K562 (cell line): ENCODE data around the gene MPHOSPH9. TPM values are rescaled to one million over a fixed set of nuclear protein-coding genes. Genes with fewer than 3 reads are reported as not detected.

Experiments used
- ATAC-seq: fragments of 200-7000 bp; cut with Tn5 transposase; 3 replicates; pipeline ENCODE4 v1.9.1; 2020; ENCODE audit warnings: moderate library complexity
- BruUV-seq: library from RNA; stranded (reverse); fragments of 400-500 nt; replicated peaks from 2 replicates; lab custom pipeline; 2021; lab: Mats Ljungman, UMichigan
- CTCF ChIA-PET: fragments of 300-600 bp; formaldehyde crosslinking; extraction: SDS; loops from one replicate; lab custom pipeline; 2021; ENCODE audit warnings: low intra/inter-chr PET ratio; lab: Yijun Ruan, JAX
- POLR2A ChIA-PET: fragments of 300-600, 350-650 bp; sonication (Branson Sonifier 250); formaldehyde crosslinking; extraction: SDS; loops from one replicate; lab custom pipeline; 2021; ENCODE audit warnings: antibody characterized with exemption, inconsistent platforms; lab: Yijun Ruan, JAX
- DNase-seq, 4 experiments: peaks; one replicate each; pipeline versions ENCODE4 v3.0.0 to v3.0.0-alpha.2; 2011 to 2018; ENCODE audit warnings: low spot score in 3 of 4, mixed read lengths in 3 of 4; ENCODE audit errors: extremely low read depth in 1 of 4
- FAIRE-seq: peaks from 2 replicates; lab custom pipeline; 2011; peaks lifted over from hg19 to GRCh38; lab: Jason Lieb, UNC
- H2AFZ ChIP-seq: 2 replicates; pipeline ENCODE4 v1.6.0; 2011; ENCODE audit warnings: low read depth, low read length, control low read depth, inconsistent platforms
- H3K27ac ChIP-seq: fragments of 200-600 bp; 3 replicates; pipeline ENCODE4 v1.8.0; 2011; ENCODE audit warnings: low read depth, mild to moderate bottlenecking, control low read depth, inconsistent platforms, low read length, moderate library complexity, mixed read lengths; ENCODE audit errors: extremely low read depth
- H3K27me3 ChIP-seq, 2 experiments: fragments of 300-600 bp in 1 of 2; 2 replicates in 1 of 2; 3 replicates in 1 of 2; pipeline versions ENCODE4 v1.6.0 to v1.8.0; 2011; ENCODE audit warnings: inconsistent platforms in 2 of 2, low read length in 2 of 2, mild to moderate bottlenecking in 1 of 2, mixed read lengths in 1 of 2, moderate library complexity in 1 of 2; ENCODE audit not compliant: control insufficient read depth in 2 of 2, insufficient read depth in 2 of 2
- H3K36me3 ChIP-seq: fragments of 300-600 bp; 3 replicates; pipeline ENCODE4 v1.8.0; 2011; ENCODE audit warnings: mild to moderate bottlenecking, low read length, inconsistent platforms; ENCODE audit not compliant: control insufficient read depth, insufficient read depth
- H3K4me1 ChIP-seq, 2 experiments: fragments of 200-600 bp in 1 of 2; replicated peaks in 1 of 2; 2 replicates in 1 of 2; 3 replicates in 1 of 2; pipeline versions ENCODE4 v1.5.1 to v1.8.0; 2011; ENCODE audit warnings: inconsistent platforms in 2 of 2, low read length in 2 of 2, mild to moderate bottlenecking in 1 of 2, mixed read lengths in 1 of 2, moderate library complexity in 1 of 2; ENCODE audit not compliant: control insufficient read depth in 2 of 2, insufficient read depth in 2 of 2
- H3K4me2 ChIP-seq: 2 replicates; pipeline ENCODE4 v1.6.1; 2011; ENCODE audit warnings: low read length, control low read depth, inconsistent platforms, mixed read lengths; ENCODE audit not compliant: insufficient read depth
- H3K4me3 ChIP-seq: fragments of 200-600 bp; sonication (generic), shearing (Covaris generic); 2 replicates; pipeline ENCODE4 v1.5.1; 2016; ENCODE audit warnings: control low read depth, inconsistent platforms
- H3K79me2 ChIP-seq: fragments of 200-600 bp; 3 replicates; pipeline ENCODE4 v1.8.0; 2011; ENCODE audit warnings: low read length, inconsistent platforms; ENCODE audit not compliant: control insufficient read depth, insufficient read depth
- H3K9ac ChIP-seq, 2 experiments: 2 replicates each; pipeline versions ENCODE4 v1.6.0 to v1.6.1; 2011; ENCODE audit warnings: low read depth in 2 of 2, low read length in 2 of 2, control low read depth in 1 of 2, inconsistent platforms in 1 of 2, mild to moderate bottlenecking in 1 of 2, mixed read lengths in 1 of 2; ENCODE audit not compliant: insufficient read depth in 1 of 2
- H3K9me1 ChIP-seq: one replicate; pipeline ENCODE4 v1.6.0; 2011; ENCODE audit warnings: inconsistent platforms, mild to moderate bottlenecking, low read length, moderate library complexity; ENCODE audit not compliant: control insufficient read depth, insufficient read depth
- H3K9me3 ChIP-seq: replicated peaks from 2 replicates; pipeline ENCODE4 v1.5.1; 2011; ENCODE audit warnings: low read depth, low read length, inconsistent platforms; ENCODE audit not compliant: control insufficient read depth, insufficient read depth
- H4K20me1 ChIP-seq: replicated peaks from 2 replicates; pipeline ENCODE4 v1.6.1; 2011; ENCODE audit warnings: low read length, inconsistent platforms, mixed read lengths; ENCODE audit not compliant: control insufficient read depth, insufficient read depth
- BRD9 ChIP-seq: fragments of 450-650 bp; IDR thresholded peaks from 2 replicates; pipeline ENCODE4 v1.6.1; 2018; ENCODE audit warnings: low read depth; ENCODE audit not compliant: partially characterized antibody
- C11orf30 ChIP-seq: fragments of 450-650 bp; IDR thresholded peaks from 2 replicates; pipeline ENCODE4 v1.6.1; 2016; ENCODE audit warnings: low read depth, mild to moderate bottlenecking
- CHCHD3 ChIP-seq: fragments of 250-450 bp; sonication (Bioruptor Pico); IDR thresholded peaks from 2 replicates; pipeline ENCODE4 v2.1.2; 2022; ENCODE audit warnings: mild to moderate bottlenecking
- CREM ChIP-seq: IDR thresholded peaks from 2 replicates; pipeline ENCODE4 v1.6.1; 2014; ENCODE audit warnings: antibody characterized with exemption, low read depth
- HDAC8 ChIP-seq: fragments of 450-650 bp; IDR thresholded peaks from 2 replicates; pipeline ENCODE4 v1.6.1; 2016; ENCODE audit warnings: mild to moderate bottlenecking, missing genetic modification characterization, moderate library complexity, missing compliant biosample characterization
- JUNB ChIP-seq: fragments of 450-650 bp; formaldehyde crosslinking; conservative IDR thresholded peaks from 2 replicates; pipeline ENCODE4 v1.4.0; 2020; ENCODE audit warnings: mild to moderate bottlenecking
- NBN ChIP-seq: fragments of 450-650 bp; IDR thresholded peaks from 2 replicates; pipeline ENCODE4 v1.6.1; 2016; ENCODE audit warnings: low read depth, mild to moderate bottlenecking
- NCOR1 ChIP-seq: fragments of 450-650 bp; IDR thresholded peaks from 2 replicates; pipeline ENCODE4 v1.6.1; 2016; ENCODE audit warnings: mild to moderate bottlenecking, moderate library complexity
- whole genome bisulfite sequencing: fragments of 100-300 bp; shearing (Covaris generic); methylation state at CpG from one replicate; pipeline ENCODE4 v1.1.6; 2016; ENCODE audit warnings: low coverage, mixed read lengths; ENCODE audit not compliant: insufficient coverage; ENCODE audit errors: missing lambda C conversion rate; 5-methylcytosine and 5-hydroxymethylcytosine counted together
- in situ Hi-C: fragments of 300-500 bp; cut with MboI; formaldehyde crosslinking; loops from 4 replicates; pipeline ENCODE4 v1.15.0; 2018; ENCODE audit warnings: inconsistent platforms, mixed read lengths
- intact Hi-C: fragments of 100-400 bp; cut with micrococcal nuclease; formaldehyde crosslinking; loops from 2 replicates; pipeline ENCODE4 v1.14.2; 2022
- polyA plus RNA-seq, 8 experiments: library from polyadenylated mRNA; depleted of rRNA in 4 of 8; stranded (reverse) in 5 of 8; unstranded in 3 of 8; fragments of >200 nt; fragmentation: Nextera tagmentation in 2 of 8; fragmentation: Illumina TruSeq in 1 of 8; extraction: Ambion mirVana in 2 of 8; extraction: Trizol in 1 of 8; gene quantifications; 2 replicates each; pipeline versions ENCODE4 v1.2.1 to v1.2.3, GENCODE V29; 2011 to 2014; ENCODE audit warnings: inconsistent platforms in 1 of 8, missing spikeins in 1 of 8
- total RNA-seq, 7 experiments: library from RNA; depleted of rRNA in 6 of 7; stranded (reverse); fragments of >200 nt in 6 of 7; fragmentation: Illumina TruSeq in 2 of 7; extraction: Trizol in 2 of 7; gene quantifications; 2 replicates each; pipeline versions ENCODE4 v1.2.1 to v1.2.3, GENCODE V29; 2011 to 2021; ENCODE audit warnings: low replicate concordance in 1 of 7
- TF ChIP-seq, protein P1 (sequence below): fragments of 250-450 bp; sonication (Bioruptor Pico); IDR thresholded peaks from 2 replicates; pipeline ENCODE4 v1.4.0; 2020; ENCODE audit warnings: mild to moderate bottlenecking, moderate library complexity
- TF ChIP-seq, protein P2 (sequence below): fragments of 250-450 bp; sonication (Bioruptor Pico); IDR thresholded peaks from 2 replicates; pipeline ENCODE4 v1.4.0; 2020; ENCODE audit warnings: mild to moderate bottlenecking

MPHOSPH9 gene
- total and polyA plus RNA-seq, 9 of the 15 experiments (the other 6 are each of a cell fraction or from before 2014, with no cell fraction given), result 14.2 to 103 (median 54.5) TPM

DNA sequence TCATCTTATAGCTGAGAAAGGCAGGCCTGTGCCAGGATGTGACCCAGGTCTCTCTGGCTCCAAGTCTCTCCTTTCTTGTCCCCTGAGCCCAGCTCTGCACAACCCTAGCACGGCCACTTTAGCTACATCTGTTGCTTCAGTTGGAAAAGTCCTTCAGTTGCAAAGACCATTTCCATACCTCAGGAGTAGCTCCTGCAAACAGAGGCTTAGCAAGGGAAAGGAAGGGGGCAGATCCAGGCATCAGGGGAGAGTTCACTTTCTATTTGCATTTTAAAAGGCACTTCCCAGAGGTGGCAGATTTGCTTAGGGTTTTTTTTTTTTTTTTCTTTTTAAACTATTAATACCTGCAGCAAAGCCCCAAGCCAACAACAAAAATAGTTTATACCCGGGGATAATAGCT, 79.0 kb downstream of the MPHOSPH9 start:
- no peaks in the 10 kb centered on the region for H3K9me3 ChIP-seq
- no peak overlapping the region for H3K4me2 ChIP-seq
- ChIA-PET CTCF (no interaction called here), POLR2A (interaction anchor here (2.0 kb wide), 1 partner anchor 11 kb away, joined by 7 read pairs; no protein-coding TSS in a partner anchor)
- TF ChIP-seq HDAC8 (tag) (no peak), CHCHD3 (CRISPR knock-in tag) (no peak), C11orf30 (no peak), NBN (no peak), NCOR1 (no peak), JUNB (CRISPR knock-in tag) (no peak), BRD9 (no peak), CREM (no peak)
- TF ChIP-seq, protein P1, sequence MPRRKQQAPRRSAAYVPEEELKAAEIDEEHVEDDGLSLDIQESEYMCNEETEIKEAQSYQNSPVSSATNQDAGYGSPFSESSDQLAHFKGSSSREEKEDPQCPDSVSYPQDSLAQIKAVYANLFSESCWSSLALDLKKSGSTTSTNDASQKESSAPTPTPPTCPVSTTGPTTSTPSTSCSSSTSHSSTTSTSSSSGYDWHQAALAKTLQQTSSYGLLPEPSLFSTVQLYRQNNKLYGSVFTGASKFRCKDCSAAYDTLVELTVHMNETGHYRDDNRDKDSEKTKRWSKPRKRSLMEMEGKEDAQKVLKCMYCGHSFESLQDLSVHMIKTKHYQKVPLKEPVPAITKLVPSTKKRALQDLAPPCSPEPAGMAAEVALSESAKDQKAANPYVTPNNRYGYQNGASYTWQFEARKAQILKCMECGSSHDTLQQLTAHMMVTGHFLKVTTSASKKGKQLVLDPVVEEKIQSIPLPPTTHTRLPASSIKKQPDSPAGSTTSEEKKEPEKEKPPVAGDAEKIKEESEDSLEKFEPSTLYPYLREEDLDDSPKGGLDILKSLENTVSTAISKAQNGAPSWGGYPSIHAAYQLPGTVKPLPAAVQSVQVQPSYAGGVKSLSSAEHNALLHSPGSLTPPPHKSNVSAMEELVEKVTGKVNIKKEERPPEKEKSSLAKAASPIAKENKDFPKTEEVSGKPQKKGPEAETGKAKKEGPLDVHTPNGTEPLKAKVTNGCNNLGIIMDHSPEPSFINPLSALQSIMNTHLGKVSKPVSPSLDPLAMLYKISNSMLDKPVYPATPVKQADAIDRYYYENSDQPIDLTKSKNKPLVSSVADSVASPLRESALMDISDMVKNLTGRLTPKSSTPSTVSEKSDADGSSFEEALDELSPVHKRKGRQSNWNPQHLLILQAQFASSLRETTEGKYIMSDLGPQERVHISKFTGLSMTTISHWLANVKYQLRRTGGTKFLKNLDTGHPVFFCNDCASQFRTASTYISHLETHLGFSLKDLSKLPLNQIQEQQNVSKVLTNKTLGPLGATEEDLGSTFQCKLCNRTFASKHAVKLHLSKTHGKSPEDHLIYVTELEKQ, result no peak
- TF ChIP-seq, protein P2, sequence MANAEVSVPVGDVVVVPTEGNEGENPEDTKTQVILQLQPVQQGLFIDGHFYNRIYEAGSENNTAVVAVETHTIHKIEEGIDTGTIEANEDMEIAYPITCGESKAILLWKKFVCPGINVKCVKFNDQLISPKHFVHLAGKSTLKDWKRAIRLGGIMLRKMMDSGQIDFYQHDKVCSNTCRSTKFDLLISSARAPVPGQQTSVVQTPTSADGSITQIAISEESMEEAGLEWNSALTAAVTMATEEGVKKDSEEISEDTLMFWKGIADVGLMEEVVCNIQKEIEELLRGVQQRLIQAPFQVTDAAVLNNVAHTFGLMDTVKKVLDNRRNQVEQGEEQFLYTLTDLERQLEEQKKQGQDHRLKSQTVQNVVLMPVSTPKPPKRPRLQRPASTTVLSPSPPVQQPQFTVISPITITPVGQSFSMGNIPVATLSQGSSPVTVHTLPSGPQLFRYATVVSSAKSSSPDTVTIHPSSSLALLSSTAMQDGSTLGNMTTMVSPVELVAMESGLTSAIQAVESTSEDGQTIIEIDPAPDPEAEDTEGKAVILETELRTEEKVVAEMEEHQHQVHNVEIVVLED (CRISPR knock-in tag), result no peak
- in situ Hi-C loops, result no loop called here
- WGBS, result 71% methylated on average over 2 of the region's 2 CpGs
- peaks cover 11% of the 10 kb centered on the region; the same call in 2 of the 3 replicates for H3K79me2 ChIP-seq
- intact Hi-C loops, result no loop called here
- peaks cover 11% of the 10 kb centered on the region for H4K20me1 ChIP-seq
- H3K27me3 ChIP-seq, result no peaks in the 10 kb centered on the region
- FAIRE-seq (no peak), DNase-seq (no peak), ATAC-seq (no peak)
- peaks cover 29% of the 10 kb centered on the region; the same call in 2 of the 3 replicates for H3K36me3 ChIP-seq
- no peak overlapping the region for H3K27ac ChIP-seq
- H3K9me1 ChIP-seq, result peaks cover 5% of the 10 kb centered on the region
- no peak overlapping the region for H3K9ac ChIP-seq
- H3K4me3 ChIP-seq, result no peak overlapping the region
- no TSS peak for BruUV-seq
- H3K4me1 ChIP-seq, result peaks cover 14 to 25% of the 10 kb centered on the region in 2 experiments; a peak in 4 of 5 replicates
- no peak overlapping the region for H2AFZ ChIP-seq
